Upper lobe of left lung (tissue), 4 donors: ENCODE data around the gene PCDHGB6.

Source experiments
- CTCF ChIP-seq, 6 experiments: fragments of 450-650 bp in 4 of 6; fragments of 200-600 bp in 2 of 6; sonication (generic) in 2 of 6; IDR thresholded peaks; one replicate each; pipeline ENCODE4 v1.5.1; 2016 to 2019; ENCODE audit warnings: antibody characterized with exemption in 6 of 6
- EP300 ChIP-seq, 4 donors: sonication (generic); formaldehyde crosslinking; IDR thresholded peaks; one replicate each; pipeline ENCODE4 v1.5.1; 2017; ENCODE audit warnings: antibody characterized with exemption in 4 of 4, control low read depth in 2 of 4
- POLR2AphosphoS5 ChIP-seq, 2 donors: sonication (generic); formaldehyde crosslinking; IDR thresholded peaks; one replicate each; pipeline ENCODE4 v1.5.1; 2017; ENCODE audit warnings: antibody characterized with exemption in 2 of 2

DNA sequence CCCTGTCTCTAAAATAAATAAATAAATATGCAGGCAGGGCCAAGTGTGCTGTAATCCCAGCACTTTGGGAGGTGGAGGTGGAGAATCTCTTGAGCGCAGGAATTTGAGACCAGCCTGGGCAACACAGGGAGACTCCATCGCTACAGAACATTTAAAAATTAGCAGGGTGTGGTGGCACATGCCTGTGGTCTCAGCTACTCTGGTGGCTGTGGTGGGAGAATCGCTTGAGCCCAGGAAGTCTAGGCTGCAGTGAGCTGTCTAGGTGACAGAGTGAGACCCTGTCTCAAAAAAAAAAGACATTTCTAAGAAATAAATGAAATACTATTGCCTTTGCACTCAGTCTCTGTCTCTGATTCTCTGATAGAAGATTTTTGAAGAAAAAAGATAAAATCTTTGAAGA, 3.8 kb downstream of the PCDHGB6 start:
- TF ChIP-seq CTCF (IDR thresholded peaks at IDR 0.05), result no peak
- TF ChIP-seq POLR2AphosphoS5 (IDR thresholded peaks at IDR 0.05), result no peak
- no peak for TF ChIP-seq EP300 (IDR thresholded peaks at IDR 0.05)
